HG03045 (cell line): ENCODE measurements around the gene MRAS.

Source experiments
- ATAC-seq: cut with Tn5 transposase; IDR thresholded peaks from one replicate; pipeline ENCODE4 v1.9.1; 2021; ENCODE audit warnings: mild to moderate bottlenecking, moderate library complexity; ENCODE audit not compliant: unreplicated experiment

Gene MRAS

DNA sequence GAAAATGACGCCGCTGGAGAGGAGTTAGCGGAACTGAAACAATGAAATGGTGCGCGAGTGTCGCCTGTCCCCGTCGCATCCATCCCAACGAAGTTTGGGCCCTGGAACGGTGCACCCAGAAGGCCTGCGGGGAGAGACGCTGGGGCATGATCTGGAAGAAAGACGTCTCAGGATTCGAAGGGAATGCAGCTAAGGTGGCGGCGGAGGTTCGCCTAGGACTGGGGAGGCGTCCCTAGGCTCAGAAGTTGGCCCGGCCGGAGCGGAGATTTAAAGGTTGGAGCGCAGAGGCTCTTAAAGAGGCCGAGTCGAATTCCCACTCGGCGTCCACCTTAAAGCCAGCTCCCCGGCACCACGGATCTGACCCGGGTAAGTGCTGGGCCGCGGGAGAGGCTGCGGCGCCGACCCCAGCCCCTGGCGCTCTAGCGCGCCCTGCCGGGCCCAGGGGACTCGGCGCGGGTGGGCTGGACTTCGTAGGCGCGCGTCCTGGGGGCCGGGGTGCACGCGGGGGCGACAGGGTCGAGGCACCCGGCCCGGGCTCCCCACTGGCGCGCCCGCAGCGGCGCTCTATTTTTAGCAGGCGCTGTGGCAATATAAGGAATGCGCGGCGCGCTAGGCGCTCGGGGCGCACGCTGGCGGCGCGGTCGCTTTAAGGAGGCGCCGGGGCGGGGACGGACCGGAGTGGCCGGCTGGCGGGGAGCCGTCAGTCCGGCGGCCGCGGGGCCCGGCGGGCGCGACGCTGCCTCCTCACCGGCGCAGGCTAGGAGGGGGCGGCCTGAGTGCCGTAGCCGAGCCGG is at the start of gene MRAS:
Gene MRAS (plus strand): TSS at position 620 of the 794 bp plus-strand sequence. CDS start 24,305 bp downstream, outside the sequence.
- no peak for ATAC-seq

DNA sequence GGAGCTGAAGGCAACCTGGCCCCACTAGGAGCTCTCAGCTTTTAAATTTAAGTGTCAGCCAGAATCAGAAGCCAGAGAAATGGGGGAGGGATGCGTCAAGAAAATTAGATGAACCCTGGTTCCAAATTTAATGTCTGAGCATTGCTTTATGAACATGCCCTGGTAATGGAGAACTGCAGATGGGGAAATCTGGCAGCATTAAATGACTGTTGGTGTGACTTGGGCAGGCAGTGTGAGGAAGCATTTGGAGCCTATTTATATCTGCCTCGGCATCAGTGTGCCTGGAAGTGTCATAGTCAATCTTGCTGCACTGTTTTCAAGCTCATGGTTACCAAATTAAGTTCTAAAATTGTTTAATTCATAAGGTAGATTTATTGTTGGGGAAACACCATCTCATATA is 47.7 kb upstream of the MRAS start:
- no peak for ATAC-seq

DNA sequence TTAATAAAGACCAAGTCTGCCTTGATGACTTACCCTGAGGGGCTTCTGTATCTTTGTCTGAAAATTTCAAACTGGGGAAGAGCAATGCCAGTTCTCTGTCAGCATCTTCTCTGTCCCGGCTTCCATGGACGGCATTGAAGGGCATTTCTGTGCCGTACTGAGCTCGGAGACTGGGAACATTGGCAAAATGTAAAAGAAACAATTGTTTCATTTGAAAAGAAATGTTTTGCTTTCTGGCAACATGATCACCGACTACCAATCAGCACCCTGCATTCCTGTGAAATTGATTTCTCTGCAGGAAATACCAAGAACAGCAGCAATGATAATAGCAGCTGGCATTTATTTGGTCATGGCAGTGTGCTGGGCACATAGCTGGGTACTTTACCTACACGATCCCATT is 44.9 kb upstream of the MRAS start:
- ATAC-seq: no peak

DNA sequence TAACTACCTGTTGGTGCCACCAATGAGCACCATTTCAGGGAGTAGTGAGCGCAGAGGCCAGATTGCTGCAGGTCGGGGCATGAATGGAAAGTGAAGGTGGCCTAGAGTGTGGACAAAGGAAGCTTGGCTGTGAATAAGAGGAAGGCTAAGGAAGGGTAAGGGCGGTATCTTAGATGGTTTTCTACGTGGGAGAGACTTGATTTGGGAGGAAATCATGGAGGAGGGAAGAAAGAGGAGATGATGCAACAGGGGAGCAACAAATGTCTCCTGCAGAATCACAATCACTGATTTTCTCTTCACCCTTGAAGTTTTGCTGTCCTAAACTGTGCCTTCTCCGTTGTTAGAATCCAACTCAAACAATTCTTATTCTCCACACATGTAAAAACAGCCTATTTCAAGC is 40.5 kb upstream of the MRAS start:
- no peak for ATAC-seq

DNA sequence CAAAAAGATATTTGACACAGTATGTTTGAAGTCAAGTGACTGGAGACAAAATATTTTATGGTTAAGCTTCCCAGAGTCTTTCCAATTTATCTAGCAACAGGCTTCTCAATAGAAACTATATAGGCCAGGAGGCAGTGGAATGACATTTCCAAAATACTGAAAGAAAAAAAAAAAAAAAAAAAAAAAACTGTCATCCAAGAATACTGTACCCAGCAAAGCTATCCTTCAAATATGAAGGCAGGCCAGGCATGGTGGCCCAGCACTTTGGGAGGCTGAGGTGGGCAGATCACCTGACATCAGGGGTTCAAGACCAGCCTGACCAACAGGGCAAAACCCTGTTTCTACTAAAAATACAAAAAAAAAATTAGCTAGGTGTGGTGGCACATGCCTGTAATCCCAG is 39.6 kb upstream of the MRAS start:
- ATAC-seq: no peak

DNA sequence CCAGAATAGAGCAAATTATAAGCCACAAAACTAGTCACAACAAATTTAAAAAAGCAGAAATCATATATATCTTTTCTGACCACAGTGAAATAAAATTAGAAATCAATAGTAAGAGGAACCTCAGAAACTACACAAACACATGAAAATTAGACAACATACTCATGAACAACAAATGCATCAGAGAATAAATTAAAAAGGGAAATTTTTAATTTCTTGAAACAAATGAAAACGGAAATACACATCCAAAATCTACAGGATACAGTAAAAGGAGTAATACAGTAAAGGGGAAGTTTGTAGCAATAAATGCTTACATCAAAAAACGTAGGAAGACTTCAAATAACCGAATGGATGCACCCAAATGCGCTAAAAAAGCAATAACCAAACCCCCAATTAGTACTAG is 37.9 kb upstream of the MRAS start:
- ATAC-seq: no peak

DNA sequence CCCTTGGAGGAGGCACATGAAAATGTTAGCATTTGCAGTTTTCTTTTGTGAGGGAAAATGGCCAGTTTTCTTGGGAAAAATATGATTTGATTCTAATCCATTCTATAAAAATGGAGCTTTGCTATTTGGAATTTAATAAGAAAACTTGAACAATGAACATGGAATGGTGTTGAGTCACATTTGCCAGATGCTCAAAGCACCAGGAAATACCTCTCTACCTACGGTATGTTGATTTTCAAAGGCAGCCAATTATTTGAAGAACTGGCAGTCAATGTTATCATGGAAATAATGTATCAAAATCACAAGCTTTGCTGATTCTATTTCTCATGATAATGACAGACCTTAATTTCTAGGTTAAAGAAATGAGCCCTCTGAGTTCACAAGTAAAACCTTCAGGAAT is 33.6 kb upstream of the MRAS start:
- no peak for ATAC-seq

DNA sequence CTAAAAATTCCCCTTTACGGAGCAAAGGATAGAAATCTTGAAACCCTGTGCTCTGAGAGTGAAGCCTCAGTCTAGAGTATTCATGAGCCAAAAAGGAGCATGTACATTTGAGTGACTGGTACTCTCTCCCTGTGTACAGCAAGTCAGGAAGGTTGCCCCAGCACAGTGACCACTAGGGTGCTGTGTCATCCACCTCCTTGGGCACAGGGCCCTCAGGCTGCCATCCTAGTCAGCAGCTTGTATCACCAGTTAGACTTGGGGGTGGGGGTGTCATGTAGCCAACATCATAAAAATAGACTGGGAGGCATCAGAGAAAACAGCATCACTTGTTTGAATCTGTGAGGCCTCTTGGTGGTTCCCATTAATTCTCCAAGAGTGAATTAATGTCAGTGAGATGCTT is 30.7 kb upstream of the MRAS start:
- no peak for ATAC-seq

DNA sequence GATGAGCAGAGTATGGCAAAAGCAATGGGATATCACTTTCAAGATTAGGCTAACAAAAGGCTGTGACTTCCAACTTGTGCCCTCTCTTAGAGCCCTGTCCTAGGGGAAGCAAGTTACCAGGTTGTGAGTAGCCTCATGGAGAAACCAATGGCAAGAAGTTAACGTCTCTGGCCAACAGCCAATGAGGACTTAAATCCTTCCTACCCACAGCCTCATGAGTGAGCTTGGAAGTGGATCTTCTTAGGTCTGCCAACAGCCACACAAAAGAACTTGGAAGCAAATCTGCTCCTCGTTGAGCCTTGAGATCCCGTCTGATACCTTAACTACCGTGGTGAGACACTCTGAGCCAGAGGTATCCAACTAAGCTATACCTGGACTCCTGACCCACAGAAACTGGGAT is 24.4 kb upstream of the MRAS start:
- no peak for ATAC-seq

DNA sequence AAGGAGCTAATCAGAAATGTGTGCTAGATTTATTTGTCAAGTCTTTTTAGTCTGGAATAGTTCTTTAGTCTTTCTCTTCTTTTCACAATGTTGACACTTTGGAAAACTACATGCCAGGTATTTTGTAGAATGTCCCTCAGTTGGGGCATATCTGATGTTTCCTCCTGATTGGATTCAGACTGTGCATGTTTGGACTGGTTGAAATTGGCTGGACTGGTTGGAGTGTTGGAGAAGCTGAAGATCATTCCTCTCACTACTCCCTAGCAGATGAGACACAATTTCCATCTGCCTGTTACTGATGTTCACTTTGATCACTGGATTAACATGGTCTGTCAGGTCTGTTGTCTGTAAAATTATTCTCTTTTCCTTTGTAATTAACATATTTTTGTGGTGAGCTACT is 22.4 kb upstream of the MRAS start:
- no peak for ATAC-seq

DNA sequence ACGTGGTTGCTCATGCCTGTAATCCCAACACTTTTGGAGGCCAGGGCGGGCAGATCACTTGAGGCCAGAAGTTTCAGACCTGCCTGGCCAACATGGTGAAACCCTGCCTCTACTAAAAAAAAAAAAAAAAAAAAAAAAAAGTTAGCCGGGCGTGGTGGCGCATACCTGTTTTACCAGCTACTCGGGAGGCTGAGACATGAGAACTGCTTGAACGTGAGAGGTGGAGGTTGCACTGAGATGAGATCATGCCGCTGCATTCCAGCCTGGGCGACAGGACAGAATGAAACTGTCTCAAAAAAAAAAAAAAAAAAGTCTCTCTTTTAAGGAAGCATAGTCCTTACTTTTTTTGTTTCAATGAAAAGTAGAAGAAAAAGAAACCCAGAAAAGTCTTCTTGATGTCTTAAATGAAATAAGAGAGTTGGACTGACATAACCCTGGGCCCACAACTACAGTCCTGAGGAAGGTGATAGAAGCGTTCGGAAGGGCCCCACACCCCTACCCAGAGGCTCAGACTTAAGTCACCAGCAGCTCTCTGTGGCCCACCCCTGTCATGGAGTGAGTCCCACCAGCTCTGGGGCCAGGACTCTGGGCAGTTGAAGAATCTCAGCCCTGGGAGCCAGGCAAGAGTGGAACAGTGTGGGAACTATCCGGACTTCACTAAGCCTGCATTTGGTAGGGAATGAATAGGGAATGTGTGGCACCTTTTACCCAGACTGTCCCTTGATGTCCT is 21.3 kb upstream of the MRAS start:
- ATAC-seq: no peak

DNA sequence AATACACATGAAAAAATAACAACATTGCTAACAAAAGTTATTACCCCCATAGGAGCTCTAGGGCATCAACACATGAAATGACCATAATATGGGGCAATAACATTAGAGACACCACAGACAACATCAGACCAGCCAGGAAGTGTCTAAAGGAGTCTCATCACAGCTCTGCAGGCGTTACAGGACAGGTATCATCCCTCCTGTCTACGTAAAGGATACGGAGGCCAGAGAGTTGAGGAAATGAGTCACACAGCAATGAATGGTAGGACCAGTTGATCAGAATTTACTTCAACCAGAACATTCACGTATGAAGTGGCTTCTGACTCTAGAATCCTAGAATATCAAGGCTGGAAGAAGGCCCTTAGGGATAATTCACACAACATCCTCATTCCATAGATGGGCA is 20.5 kb upstream of the MRAS start:
- no peak for ATAC-seq

DNA sequence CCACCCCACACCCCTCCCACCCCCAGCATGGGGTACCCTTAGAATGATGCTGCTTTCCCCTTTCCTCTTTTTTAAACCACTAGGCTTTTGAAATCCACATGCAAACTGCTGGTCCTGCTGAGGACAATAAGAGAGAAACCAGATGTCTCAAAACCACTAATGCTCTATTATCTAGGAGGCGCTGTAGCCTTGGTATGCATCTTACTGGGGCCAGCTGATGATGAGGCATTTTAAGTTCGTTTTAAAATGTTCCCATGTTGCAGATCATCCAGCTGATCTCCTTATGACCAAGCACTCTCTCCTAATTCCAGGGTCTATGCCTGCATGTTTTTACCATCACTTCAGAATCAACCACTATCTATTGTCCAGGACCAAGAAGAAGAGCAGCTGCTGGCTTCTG is 20.0 kb upstream of the MRAS start:
- no peak for ATAC-seq

DNA sequence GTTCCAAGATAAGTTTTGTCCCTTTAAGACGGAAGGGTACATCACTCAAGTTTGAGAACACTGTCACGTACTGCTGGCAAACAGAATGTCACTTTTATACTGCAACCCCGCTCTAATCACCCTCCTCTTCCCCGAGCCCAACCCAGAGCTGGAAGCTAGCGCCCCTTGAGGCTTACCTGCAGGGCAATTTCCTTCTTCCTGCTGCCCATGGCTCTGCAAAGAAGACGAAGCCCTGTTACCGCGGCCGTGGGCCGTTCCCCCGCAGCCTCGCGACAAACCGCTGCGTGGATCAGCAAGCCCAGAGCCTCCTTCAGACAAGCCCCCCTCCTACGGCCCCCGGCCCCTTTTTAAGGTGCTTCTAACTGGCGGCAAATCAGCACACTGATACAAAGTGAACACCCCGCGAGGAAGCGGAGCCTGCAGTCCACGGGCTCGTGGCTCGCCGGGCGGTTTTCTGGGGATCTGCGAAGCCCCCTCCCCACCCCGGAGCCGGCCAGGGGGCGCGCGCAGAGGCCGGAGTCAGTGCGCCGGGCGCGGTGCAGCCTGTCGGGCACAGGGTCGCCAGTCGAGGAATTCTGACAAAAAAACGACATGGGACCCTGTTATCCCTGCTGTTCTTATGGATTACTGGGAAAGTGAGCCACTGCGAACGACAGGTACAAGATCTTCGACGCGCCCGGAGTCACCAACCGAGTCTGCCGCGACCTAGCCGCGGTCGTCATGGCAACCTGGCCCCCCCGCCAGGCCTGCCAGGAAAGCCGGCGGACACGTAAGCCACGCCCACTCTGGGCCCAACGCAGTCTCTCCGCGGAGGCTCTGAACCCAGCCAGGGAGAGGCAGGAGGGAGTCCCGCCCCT is 19.0 kb upstream of the MRAS start, which contains the start of gene NME9:
Gene NME9 (minus strand): TSS at position 725 of the 857 bp plus-strand sequence. CDS start 516 bp downstream, at position 209.
- peak; percentile 73 for ATAC-seq

DNA sequence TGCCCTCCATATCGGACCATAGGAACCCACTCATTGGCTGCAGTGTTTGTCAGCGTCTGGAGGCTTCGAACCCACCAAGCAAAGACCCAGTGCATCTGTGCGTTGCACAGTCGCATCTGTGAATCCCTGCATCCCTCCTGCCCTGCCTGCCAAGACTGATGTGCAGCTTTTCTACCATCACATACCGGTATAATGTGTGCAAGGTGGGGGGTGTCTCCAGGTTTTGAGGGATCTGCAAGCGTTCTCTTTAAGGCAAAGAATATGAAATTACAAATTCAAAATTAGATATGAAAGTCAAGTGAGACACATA is 18.4 kb upstream of the MRAS start:
- ATAC-seq: no peak

DNA sequence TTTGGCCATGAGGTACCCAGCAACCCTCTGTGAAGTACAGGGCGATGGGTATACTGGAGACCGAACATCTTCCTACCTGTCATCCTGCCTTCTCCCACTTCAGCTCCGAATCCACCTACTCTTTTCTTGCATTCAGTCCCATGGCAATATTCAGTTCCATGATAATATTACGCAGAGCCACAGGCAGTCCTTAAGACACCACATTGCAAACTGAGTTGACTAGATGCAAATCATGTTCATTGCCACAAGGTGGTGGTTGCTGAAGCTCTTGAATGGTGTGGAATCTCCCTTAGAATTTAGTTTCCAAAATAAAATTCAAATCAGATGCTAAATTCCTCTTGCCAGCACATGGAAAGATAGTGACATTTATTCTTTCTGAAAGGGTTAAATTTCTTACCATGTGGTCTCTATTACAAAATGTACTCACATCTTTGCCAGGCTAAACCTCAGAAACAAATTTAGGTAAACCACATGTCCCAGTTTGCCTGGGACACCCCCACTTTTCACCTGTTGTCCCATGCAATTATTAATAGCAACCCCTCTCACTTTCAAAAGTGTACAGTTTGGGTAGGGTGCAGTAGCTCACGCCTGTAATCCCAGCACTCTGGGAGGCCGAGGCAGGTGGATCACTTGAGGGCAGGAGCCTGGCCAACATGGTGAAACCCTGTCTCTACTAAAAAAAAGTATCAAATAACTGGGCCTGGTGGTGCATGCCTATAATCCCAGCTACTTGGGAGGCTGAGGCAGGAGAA is 17.1 kb upstream of the MRAS start:
- no peak for ATAC-seq

DNA sequence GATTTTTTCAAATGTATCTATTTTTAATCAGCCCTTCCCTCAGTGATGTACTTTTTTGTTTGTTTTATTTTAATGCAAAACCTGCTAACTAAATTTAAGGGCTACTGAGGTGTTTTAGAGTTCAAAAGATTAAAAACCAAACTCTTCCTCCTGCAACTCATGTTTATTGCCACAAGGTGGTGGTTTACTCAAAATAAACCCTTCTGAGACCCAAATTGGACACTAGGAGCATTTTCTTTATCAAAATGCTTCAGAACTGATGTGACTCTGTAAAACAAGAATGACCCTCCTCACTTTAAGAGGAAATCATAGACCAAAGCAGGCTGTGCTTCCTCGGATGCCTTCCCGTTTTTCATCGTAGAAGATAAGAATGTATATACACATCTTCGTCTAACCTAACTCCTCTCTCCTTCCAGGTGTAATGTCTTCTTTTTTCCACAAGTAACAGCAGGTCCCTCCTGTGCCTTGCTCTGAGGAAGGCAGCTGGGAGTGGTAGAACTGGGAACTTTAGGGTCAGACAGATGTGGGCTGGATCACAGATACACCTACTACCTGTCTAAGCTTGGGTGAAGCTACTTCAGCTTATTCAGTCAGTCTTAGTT is 15.8 kb upstream of the MRAS start:
- ATAC-seq: no peak

DNA sequence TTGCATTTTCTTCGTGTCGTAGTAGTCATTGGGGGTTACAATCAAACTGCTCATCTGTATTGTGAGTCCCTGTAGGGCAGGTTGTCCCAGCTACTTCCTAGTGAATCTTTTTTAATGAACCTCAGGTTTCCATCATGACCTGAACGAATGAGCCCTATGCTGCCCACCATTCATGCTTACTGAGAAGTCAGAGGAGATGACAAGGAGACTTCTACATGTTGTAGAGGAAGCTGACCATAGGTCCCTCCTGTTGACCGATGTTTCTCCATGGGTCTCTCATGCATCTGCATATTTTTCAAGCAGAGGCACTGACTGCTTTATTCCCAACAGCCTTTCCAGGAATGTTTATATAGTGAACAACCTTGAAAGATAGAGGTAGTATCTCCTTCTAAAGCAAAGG is 13.8 kb upstream of the MRAS start:
- ATAC-seq: no peak

DNA sequence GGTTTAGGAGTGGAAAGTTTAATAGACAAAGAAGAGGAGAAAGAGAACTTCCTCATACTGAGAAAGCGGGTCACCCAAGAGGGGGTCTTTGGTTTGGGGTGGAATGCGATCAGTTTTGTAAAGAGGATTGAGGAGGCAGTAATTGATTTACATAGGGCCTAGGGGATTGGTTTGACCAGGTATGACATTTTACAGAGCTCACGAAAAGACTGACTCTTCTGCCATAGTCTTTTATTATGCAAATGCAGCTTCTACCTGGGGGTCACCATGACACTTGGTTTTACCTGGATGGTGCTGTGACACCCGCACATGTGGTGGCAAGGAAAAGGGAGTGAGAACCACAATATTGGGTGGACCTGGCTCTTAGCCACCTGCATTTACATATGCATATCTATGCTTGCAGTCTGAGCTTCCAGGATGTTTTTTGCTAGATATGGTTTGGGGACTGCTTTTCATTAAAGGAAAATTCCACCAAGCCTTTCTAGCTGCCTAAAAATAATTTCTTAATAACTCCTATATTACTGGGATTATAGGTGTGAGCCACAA is 11.9 kb upstream of the MRAS start:
- ATAC-seq: no peak

DNA sequence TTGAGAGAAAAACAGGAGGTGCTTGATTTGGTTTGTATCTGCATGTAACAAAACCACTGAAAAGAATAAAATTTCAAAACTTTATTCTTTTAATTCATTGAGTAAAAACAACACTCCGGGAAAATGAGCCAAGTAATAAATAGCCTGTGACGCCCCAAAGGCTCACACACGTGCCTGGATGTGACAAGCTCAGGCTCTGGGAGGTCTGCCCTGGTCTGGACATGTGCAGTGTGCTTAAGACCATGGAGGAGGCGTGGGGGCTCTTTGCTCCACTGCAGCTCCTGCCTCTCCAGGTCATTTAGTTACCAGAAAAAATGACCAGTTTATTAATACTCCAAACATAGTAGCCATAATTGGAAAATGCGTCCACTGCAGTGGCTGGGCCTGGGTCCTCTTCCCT is 10.1 kb upstream of the MRAS start:
- no peak for ATAC-seq
